Astrocyte of the cerebellum (primary cell): ENCODE results near the gene ZHX3.
A peak's percentile ranks its signal among the peaks of the same experiment; 100 is the strongest.
"Not testable (repeated sequence)": the region's sequence is repeated elsewhere in the genome, so short reads cannot be mapped to it uniquely, and the experiment has no call there.

ENCODE experiments used
- DNase-seq: peaks from one replicate; pipeline ENCODE4 v3.0.0-alpha.2; 2011; ENCODE audit warnings: low read depth
- H3K4me3 ChIP-seq: 2 replicates; pipeline ENCODE4 v1.5.1; 2011; ENCODE audit warnings: mild to moderate bottlenecking, low read depth, low read length, moderate library complexity
- CTCF ChIP-seq: IDR thresholded peaks from 2 replicates; pipeline ENCODE4 v1.5.1; 2012; ENCODE audit warnings: low read length, low read depth, moderate library complexity, mild to moderate bottlenecking; ENCODE audit errors: missing control alignments
- in situ Hi-C: cut with HindIII; loops from 2 replicates; pipeline ENCODE4 v1.10.0; 2017; ENCODE audit warnings: low sequenced_read_pairs

ZHX3 gene

GRCh38 chr20:41135888-41136679 is 181.4 kb downstream of the ZHX3 start:
- no peak for TF ChIP-seq CTCF
- peak overlapping the region; percentile 75 for H3K4me3 ChIP-seq
- DNase-seq, result no peak
- in situ Hi-C loops, result no loop called here

- no peak overlapping the region for H3K4me3 ChIP-seq
- in situ Hi-C loops, result no loop called here
- TF ChIP-seq CTCF, result peak; percentile 74
- no peak for DNase-seq
These were observed 182.2 kb downstream of the ZHX3 start for GRCh38 chr20:41135187-41135887.

GRCh38 chr20:41134362-41135186 is 183.0 kb downstream of the ZHX3 start:
- in situ Hi-C loops, result no loop called here
- no peak for TF ChIP-seq CTCF
- no peak for DNase-seq
- no peak overlapping the region for H3K4me3 ChIP-seq

- in situ Hi-C loops, result no loop called here
- no peak overlapping the region for H3K4me3 ChIP-seq
- no peak for TF ChIP-seq CTCF
- DNase-seq, result no peak
These were observed 183.7 kb downstream of the ZHX3 start for GRCh38 chr20:41133709-41134361.

- in situ Hi-C loops, H3K4me3 ChIP-seq, DNase-seq: not testable (repeated sequence)
These were observed 185.1 kb downstream of the ZHX3 start for GRCh38 chr20:41132388-41132775.

GRCh38 chr20:41131594-41132387 is 185.7 kb downstream of the ZHX3 start:
- H3K4me3 ChIP-seq, result no peak overlapping the region
- DNase-seq, result no peak
- no peak for TF ChIP-seq CTCF
- in situ Hi-C loops, result no loop called here
